Renal pelvis (tissue), 4 donors: ENCODE results near the gene HPS5. TPM values are rescaled to one million over a fixed set of nuclear protein-coding genes. Genes with fewer than 3 reads are reported as not detected.

Experiments
- DNase-seq: peaks from one replicate; pipeline ENCODE4 v3.0.0-alpha.2; 2013
- polyA plus RNA-seq, 3 donors: library from polyadenylated mRNA; unstranded; fragments of 120-200 nt; gene quantifications; one replicate each; pipeline ENCODE4 v1.2.1, GENCODE V29; 2013; ENCODE audit not compliant: insufficient read length in 3 of 3

The HPS5 gene
- polyA plus RNA-seq, 3 donors, result 19.9 to 26.0 (median 24.3) TPM

DNA sequence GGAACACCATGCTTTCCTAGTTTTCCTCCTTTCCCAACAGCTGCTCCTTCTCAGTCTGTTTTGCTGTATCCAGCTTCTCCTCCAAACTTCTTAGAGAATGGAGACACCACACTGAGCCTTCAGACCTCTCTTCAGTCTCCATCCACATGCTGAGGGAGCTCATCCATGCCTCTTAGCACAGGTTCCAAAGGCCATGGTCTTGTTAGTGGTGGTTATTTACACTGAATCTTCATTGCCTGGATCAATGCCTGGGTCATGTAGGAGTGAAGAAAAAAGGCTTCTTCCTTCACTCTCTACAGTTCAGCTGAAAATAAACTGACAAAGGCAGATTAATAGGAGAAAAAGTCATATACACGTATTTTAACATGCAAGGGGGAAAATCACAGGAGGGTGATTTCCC is 82.3 kb downstream of the HPS5 start:
- no peak for DNase-seq

DNA sequence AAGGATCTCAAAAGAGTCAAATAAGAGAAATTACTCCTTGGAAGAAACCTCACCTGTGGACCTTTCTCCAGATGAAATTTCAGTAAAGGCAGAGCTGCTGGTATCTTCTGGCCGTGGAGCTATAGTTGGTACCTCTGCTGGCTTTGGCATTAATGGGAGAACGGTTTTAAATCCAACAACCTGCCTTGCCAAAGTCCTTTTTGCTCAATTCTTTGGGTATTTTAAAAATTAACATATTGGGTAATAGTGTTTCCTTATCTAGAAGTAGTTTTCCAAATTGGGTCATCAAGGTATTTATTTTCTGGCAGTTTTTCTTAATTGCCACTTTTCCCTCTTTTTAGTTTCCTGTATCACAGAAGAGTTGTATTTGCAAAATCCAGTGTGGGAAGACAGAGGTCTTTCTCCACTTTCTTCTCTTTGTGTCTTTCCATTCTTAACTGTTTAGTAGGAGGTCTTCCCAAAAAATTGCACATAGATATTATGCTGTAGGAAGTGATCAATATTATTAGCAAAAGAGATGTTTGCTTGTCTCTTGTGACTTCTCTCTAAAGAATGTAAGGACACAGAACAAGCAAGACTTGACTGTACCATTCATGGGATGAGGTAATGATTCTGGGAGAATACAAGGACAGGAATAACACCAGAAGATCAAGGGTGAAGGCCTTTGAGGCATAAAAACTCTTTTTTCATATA is 85.1 kb downstream of the HPS5 start, which contains the start of gene SAA4:
SAA4 (minus strand) TSS at position 139 of the 693 bp plus-strand sequence. CDS start 876 bp downstream, outside the sequence.
- DNase-seq, result no peak

DNA sequence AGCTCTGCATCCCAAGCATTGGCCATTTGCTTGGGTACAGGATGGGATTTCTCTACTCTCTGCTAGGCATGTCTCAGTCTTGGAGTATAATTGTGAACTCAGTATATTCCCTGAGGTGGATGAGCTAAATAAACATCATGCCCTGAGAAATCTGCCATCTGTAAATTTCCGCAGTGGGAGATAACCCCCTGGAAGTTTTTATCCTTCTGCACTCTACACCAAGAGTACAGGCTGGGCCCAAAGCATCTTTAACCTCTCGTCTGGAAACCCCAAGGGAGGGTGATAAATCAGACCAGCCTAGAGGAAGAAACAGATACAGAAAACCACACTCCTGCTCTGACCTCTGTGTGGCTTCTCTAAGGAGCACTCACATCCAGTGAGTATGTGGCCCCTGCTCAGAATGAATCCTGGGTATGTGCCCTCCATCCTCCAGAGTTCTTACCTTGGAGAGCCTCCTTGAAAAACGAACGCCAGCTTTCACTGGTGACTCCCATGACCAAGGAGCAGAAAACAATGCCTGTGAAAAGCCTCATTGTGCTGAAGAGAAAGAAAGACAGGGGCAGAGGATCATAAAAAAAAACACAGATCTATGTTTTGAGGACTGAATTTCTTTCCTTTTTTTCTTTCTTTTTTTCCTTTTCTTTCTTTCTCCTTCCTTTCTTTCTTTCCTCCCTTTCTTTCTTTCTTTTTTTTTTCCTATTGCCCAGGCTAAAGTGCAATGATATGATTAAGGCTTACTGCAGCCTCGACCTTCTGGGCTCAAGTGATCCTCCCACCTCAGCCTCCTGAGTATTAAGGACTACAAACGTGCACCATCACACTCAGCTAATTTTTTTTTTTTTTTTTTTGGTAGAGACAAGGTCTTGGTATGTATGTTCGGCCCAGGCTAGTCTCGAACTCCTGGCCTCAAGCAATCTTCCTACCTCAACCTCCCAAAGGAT is 86.3 kb downstream of the HPS5 start:
- no peak for DNase-seq

DNA sequence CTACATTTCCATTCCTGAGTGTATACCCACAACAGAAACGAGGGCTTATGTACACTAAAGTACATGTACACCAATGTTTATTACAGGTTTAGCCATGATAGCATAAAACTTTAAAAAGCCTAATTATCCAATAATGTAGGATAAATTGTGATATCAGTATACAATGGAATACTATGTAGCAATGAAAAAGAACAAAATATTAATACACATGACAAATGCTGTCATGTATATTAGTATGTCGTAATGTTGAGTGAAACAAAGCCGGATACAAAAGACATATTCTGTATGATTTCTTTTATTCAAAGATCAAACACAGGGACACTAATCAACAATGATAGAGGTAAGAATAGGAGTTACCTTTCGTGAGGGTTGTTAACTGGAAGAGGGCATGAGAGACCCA is 88.0 kb downstream of the HPS5 start:
- no peak for DNase-seq

DNA sequence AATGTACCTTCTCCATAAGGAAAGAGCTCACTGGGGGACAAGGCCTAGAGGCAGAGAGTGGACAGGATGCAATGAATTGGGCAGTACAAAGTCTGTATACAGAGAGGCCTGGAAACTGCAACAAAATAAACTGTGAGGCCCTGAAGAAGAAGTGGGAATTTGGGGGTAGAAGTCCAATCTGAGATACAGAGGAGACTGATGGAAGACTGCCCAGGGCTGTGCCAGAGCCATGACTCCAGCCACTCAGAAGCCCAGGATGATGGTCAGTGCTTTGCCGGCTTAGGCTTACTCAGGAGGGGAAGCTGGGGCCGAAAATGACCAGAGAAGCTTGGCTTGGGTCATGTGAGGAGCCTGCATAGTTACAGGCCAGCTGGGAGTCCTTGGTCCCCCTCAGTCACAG is 91.1 kb downstream of the HPS5 start:
- DNase-seq, result no peak

DNA sequence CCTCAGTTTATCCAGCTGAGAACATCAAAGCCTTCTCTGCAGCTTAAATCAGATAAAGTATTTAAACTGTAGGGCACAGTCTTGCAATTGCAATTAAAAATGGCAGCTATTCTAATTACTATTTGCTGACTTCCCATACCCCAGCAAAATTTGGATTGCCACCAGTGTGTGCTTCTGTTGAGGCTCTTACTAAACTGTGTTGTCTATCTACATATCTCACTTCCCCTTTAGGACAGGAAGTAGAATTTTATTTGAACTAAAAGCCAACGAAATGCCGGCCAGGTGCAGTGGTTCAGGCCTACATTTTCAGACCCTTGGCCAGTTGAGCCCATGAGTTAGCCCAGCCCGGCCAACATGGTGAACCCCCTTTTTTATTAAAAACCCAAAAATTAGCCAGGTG is 92.4 kb downstream of the HPS5 start:
- DNase-seq, result no peak

Other genes with a start within 250 kb of the HPS5 start
- 10 to 100 TPM; 25.9 to 39.7 (median 36.1) TPM for gene SAAL1, start 216.1 kb downstream of the HPS5 start, polyA plus RNA-seq
- under 1 TPM in 1 of 3 donors, not detected in 2; 0.13 TPM for gene MRGPRX3, start 189.6 kb downstream of the HPS5 start, polyA plus RNA-seq
- gene MRGPRX4, start 149.3 kb downstream of the HPS5 start, polyA plus RNA-seq, result not detected
- gene SAA4, start 85.3 kb downstream of the HPS5 start, polyA plus RNA-seq, result not detected
- under 1 TPM in 1 of 3 donors, not detected in 2; 0.31 TPM for gene SAA2, start 73.5 kb downstream of the HPS5 start, polyA plus RNA-seq
- not detected for gene SAA1, start 55.9 kb downstream of the HPS5 start, polyA plus RNA-seq
- gene GTF2H1, start 427 bp upstream of the HPS5 start, polyA plus RNA-seq, result 10 to 100 TPM; 47.6 to 64.0 (median 58.7) TPM
- gene LDHA, start 72.4 kb upstream of the HPS5 start, polyA plus RNA-seq, result 100 to 1,000 TPM; 298 to 317 (median 306) TPM
- 1 to 10 TPM in 2 of 3 donors, under 1 TPM in 1; 0.13 to 2.2 (median 1.9) TPM for gene LDHC, start 90.2 kb upstream of the HPS5 start, polyA plus RNA-seq
- 1 to 10 TPM in 2 of 3 donors, under 1 TPM in 1; 0.67 to 1.5 (median 1.5) TPM for gene LDHAL6A, start 133.7 kb upstream of the HPS5 start, polyA plus RNA-seq
- gene TSG101, start 204.8 kb upstream of the HPS5 start, polyA plus RNA-seq, result 100 to 1,000 TPM; 138 to 179 (median 162) TPM